GM12865 (cell line): ENCODE data around the gene SERPINE3.

Experiments
- DNase-seq: peaks from one replicate; pipeline ENCODE4 v3.0.0; 2010; ENCODE audit warnings: low read depth
- H3K4me3 ChIP-seq: 2 replicates; pipeline ENCODE4 v1.5.1; 2011; ENCODE audit warnings: mild to moderate bottlenecking, low read depth, low read length, control low read depth
- CTCF ChIP-seq: IDR thresholded peaks from 2 replicates; pipeline ENCODE4 v1.5.1; 2011; ENCODE audit warnings: low read length, control low read depth, low read depth, inconsistent platforms; ENCODE audit not compliant: insufficient read depth; ENCODE audit errors: missing control alignments

Gene SERPINE3

GRCh38 chr13:51346397-51346796 is 6.9 kb downstream of the SERPINE3 start:
- TF ChIP-seq CTCF: no peak
- no peak overlapping the region for H3K4me3 ChIP-seq
- DNase-seq: peak; percentile 14

DNA sequence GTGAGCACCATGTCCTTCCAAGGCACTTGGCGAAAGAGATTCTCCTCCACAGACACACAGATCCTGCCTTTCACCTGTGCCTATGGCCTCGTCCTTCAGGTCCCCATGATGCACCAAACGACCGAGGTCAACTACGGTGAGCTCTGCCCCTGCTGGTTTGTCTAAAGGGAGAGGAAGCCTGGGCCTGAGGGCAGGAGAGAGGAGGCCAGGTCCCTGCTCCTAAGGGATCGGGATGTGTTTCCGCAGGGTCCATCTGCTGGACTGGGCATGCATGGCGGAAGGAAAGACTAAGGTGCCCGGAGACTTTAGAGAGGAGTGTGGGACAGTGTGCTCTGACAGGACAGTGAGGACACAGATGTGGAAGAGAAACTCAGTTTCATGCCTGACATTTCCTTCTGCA is 7.6 kb downstream of the SERPINE3 start:
- DNase-seq: no peak
- no peak for TF ChIP-seq CTCF
- no peak overlapping the region for H3K4me3 ChIP-seq

DNA sequence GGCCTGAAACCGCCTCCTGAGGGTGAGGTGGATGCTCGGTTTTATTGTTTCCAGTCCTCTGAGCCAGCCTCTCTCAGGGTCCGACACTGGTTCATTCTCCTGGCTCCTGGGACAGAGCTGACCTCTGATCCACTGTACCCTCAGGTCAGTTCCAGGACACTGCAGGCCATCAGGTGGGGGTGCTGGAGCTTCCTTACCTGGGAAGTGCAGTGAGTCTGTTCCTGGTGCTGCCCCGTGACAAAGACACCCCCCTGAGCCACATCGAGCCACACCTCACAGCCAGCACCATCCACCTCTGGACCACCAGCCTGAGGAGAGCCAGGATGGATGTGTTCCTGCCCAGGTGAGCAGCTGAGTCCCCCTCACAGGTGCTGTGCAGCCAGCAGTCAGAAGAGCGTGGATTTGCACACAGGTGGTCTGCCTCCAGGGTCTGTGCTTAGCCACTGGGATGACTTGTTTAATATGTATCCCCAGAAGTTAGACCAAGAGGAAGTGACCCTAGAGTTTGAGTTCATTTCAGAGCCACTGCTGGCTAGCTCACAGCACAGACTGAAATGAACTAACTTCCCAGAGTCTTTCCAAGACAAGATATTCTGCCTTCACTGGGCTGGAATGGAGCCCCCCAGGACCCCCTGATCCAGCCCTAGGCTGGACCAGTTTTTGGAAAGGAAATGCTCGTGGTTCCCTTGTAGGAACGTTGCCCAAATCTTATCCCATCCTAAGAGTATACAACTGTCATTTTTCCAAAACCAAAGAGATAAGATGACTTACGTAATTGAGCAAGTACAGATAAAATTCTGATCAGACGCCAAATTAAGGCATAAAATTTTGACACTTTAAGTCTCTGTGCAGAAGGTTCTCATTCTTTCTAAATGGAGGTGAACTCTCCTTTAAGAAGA is 8.8 kb downstream of the SERPINE3 start:
- no peak overlapping the region for H3K4me3 ChIP-seq
- DNase-seq: no peak
- TF ChIP-seq CTCF: no peak

GRCh38 chr13:51349016-51349415 is 9.5 kb downstream of the SERPINE3 start:
- no peak for DNase-seq
- no peak for TF ChIP-seq CTCF
- no peak overlapping the region for H3K4me3 ChIP-seq

- no peak for TF ChIP-seq CTCF
- no peak overlapping the region for H3K4me3 ChIP-seq
- no peak for DNase-seq
These were observed 15.7 kb downstream of the SERPINE3 start for GRCh38 chr13:51355217-51355616.

DNA sequence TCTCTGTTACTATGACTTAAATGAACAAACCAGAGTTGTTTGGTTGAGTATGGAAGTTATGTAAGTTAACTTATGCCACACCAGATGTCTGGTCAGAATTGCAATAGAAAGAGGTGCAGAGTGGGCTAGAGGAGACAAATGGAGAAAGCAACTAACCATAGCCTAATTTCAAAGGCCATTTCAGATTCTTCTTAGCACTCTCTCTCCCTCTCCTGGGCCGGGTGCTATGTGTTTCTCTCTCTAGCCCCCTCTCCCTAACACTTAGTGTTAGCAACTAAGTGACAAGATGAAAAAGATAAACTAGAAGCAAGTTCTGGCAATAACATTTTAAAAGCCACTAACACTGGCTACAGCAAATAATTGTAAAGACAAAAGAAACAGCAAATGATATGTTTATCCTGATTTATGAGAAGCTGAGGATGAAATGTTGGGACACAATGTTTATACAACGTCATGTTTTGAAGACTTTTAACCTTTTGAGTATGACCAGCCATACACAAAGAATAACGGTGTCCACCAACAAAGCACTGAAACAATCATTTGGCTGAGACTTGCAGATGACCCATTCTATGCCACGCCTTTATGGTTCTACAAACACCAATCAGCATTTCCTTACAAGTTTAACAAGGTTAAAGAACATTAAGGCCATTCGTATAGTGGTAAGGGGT is 18.6 kb downstream of the SERPINE3 start:
- H3K4me3 ChIP-seq: no peak overlapping the region
- no peak for TF ChIP-seq CTCF
- no peak for DNase-seq
